ENCODE data around the gene TOB1.

Gene TOB1

DNA sequence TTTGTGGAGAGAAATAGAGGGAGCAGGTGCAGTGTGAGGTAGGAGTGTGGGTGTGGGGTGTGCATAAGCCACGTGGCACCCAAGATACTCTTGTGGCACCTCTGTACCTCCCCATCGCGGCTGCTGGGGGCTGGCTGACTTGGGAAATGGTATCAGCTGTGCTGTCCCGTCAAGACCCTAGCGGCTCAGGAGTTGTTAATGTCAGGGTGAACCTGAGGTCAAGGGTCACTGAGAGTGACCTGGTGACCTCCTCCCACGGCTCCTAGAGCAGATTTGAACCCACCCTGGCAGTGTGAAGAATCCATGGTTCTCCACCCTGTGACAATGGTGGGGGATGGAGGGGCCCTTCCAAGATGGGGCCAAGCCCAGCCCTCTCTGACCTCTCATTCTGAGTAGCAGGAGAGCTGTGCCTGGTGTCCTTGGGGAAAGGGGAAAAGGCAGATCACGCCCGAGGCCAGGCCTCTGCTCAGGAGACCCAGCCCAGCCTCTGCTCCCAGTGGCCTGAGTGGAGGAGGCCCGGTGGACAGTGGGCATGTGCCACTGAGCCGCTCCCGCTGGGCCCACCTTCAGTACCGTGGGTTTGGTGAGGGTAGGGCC lies 33.8 kb downstream of the TOB1 start:
- DNase-seq (ENCODE audit: low read depth in 3 of 3) = no peak

DNA sequence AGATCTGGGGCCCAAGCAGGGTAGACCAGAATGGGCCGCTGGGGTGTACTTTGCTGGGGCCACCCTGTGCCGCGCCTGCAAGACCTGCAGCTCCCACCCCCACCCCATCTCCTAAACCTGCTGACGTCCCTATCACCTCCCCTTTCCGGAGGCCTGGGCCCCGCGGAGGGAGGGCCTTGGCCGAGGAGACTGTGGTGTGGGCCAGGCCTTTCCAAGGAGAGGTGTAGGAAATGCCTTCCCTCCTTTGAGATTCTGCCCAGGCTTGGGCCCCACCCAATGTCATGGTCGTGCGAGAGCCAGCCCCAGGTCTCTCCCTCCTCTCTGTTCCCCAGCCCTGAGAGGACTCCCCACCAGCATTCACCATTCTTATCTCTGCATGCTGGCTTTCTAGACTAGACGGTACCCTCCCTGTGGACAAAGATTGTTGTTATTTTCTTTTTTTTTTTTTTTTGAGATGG lies 34.7 kb downstream of the TOB1 start:
- no peak for DNase-seq (ENCODE audit: low read depth in 3 of 3)

DNA sequence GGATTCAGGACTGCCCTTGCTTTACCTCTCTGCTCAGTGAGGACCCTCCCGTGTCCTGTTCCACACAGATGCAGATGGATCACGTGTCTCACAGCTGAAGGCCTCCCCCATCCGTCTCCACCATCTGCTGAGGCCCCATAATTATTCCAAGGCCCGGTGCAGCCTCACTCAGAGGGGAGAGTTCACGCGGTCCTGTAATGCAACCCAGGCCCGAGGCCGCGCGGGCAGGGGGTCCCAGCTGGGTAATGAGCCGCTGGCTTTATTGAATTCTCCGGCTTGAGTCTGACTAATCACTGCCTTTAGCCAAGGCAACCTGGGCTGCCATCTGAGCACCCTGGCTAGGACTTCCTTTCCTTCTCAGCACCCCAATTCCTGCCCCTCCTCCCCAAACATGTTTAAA lies 35.2 kb downstream of the TOB1 start:
- DNase-seq (ENCODE audit: low read depth in 3 of 3) = no peak

DNA sequence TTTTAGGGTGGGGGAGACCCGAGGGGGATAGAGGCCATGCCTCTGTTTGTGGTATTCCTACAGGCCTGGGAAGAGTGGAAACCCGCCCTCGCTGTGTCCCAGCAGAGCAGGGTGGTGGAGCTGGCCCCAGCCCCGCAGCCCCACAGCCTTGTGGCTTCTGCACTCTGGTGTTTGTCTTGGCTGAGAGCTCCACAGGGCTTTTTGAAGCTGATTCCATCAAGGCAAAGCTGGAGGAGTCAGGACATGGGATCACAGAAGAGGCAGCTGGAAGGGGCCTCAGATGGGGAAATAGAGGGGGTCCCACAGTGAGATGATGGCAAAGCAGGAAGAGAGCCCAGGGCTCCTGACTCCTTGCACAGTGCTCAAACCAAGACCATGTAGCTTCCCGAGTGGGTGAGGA lies 35.8 kb downstream of the TOB1 start:
- DNase-seq (ENCODE audit: low read depth in 3 of 3) = no peak

DNA sequence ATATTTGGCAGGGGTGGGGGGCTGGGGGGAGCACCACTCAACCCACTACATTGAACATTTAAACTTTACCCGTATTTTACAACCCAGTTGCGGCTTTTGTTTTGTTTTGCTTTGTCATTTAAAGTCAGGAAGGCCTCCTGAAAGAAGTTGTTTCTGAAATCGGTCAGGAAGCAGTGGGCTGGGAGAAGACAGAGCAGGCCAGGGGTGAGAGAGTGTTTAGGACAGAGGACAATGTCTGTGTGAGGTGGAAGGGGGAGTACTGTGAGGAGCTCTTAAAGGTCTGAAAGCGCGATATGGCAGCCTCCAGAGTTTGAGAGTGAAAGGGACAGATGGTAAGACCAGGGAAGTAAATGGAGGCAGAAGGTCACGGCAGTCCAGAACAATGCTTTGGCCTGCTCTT lies 36.8 kb downstream of the TOB1 start:
- no peak for DNase-seq (ENCODE audit: low read depth in 3 of 3)

DNA sequence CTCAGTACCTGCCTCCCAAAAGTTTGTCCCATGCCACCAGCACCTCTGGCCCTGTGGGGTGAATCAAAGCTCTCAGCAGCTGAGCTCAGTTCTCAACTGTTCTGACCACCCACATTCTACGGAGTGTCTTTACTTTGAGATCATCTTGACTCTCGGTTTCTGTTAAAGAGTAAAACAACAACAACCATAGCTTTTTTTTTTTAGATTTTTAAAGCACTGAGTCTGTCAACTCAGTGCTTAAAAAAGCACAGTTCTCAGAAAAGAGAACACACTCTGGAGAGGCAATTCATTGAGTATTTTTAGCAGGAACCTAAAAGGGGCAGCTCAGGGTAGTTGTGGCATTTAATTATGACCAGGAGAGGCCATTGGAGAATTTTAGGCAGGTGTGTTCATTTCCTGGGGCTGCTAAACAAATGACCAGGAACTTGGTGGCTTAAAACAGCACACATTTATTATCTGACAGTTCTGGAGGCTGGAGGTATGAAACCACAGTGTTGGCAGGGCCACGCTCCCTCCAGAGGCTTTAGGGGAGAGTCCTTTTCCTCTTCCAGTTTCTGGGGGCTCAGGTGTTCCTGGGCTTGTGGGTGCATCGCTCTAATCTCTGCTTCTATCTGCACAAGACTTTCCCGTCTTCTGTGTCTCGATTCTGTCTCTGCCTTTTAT lies 37.5 kb downstream of the TOB1 start:
- no peak for DNase-seq (ENCODE audit: low read depth in 3 of 3)

DNA sequence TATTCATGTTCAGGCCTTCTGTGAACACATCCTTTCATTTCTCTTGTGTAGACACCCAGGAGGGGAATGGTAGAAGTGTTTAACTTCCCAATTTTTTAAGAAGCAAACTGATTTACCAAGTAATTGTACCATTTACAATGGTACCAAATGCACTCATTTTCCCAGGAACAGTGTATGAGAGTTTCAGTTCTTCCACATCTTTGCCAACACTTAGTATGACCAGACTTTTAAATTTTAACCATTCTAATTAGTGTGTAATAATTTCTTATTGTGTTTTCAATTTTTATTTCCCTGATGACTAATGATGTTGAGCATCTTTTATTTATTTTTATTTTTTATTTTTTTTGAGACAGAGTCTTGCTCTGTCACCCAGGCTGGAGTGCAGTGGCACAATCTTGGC lies 41.0 kb downstream of the TOB1 start:
- no peak for DNase-seq (ENCODE audit: low read depth in 3 of 3)

DNA sequence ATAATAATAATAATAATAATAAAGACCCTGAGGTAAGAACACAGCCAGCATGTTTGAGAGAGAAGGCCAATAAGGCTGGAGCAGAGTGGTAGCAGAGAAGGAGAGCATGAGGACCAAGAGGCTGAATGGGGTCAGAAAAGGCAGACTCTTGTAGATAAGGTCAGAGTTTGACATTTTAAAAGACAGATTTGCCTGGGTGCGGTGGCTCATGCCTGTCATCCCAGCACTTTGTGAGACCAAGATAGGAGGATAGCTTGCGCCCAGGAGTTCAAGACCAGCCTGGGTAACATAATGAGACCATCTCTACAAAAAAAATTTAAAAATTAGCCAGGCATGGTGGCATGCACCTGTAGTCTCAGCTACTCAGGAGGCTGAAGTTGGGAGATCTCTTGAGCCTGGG lies 41.7 kb downstream of the TOB1 start:
- no peak for DNase-seq (ENCODE audit: low read depth in 3 of 3)

DNA sequence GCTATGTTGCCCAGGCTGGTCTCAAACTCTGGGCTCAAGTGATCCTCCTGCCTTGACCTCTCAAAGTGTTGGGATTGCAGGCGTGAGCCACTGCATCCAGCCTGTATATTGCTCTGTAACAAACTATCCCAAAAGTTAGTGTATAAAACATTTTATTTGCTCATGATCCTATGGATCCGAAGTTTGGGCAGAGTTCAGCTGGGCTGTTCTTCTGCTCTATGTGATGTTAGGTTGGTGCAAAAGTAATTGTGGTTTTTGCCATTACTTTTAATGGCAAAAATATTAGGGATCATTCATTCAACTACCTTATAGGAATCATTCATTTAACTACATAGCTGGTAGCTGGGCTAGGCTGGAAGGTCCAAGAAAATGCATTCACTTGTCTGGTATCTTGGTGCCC lies 43.6 kb downstream of the TOB1 start:
- no peak for DNase-seq (ENCODE audit: low read depth in 3 of 3)

DNA sequence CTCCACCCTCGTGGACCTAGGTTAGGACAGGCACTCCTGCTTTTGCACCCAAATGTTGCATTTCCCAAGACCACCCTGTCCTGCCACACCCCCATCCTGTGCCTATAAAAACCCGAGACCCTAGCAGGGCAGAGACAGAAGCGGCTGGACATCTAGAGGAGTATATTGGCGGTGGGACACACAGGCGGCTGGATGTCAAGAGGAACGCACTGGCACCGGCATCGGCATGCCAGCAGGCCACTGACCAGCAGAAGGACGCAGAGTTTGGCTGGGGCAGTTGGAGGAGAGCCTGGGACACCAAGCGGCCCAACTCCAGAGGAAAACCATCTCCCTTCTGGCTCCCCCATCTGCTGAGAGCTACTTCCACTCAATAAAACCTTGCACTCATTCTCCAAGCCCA lies 45.5 kb downstream of the TOB1 start:
- DNase-seq (ENCODE audit: low read depth in 3 of 3) = no peak

DNA sequence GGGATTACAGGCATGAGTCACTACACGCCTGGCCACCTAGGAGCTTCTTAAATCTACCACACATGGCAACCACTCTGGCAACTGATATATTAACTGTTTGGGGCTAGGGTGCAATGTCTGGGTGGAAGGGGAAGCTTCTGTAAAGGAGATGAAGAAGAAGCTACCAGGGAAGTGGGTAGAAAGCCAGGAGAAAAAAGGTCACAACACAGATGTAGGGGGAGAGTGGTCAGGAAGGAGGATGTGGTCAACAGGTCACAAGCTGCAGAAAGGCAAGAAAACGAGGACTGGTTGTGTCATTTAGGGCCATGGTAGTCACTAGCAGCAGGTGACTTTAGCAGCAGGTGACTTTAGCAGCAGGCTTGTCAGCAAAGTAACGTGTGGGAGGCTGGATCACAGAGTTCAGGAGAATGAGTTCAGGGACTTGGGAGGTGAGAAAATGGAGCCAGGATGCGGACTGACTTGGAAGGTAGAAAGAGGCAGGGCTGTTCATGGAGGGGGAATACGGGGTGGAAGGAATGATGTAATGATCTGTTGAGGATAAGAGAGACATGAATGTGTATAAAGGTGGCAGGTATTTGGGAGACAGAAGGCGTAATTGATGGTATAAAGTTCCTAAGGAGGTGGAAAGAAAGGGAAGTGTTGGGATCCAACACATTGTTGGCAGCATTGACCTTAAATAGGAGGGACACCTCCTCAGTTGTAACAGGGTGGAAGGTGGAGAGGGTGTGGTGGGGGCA lies 47.1 kb downstream of the TOB1 start:
- no peak for DNase-seq (ENCODE audit: low read depth in 3 of 3)

DNA sequence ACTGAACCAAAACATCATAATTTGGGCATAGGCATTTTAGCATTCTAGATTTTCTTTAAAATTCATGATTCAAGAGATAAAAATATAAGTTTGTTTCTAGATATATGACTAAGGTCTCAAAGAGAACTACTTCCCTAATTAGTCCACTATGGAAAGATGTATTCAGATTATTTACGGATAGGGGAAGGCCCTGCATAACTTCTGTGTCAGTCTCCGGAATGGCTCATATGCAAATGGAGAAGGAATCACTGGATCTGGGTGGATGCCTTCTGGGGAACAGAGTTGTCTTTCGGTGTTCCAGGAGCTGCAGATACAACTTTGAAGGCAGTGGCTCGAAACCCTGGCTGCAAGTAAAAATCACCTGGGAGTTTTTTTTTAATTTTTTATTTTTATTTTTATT lies 47.9 kb downstream of the TOB1 start:
- no peak for DNase-seq (ENCODE audit: low read depth in 3 of 3)

DNA sequence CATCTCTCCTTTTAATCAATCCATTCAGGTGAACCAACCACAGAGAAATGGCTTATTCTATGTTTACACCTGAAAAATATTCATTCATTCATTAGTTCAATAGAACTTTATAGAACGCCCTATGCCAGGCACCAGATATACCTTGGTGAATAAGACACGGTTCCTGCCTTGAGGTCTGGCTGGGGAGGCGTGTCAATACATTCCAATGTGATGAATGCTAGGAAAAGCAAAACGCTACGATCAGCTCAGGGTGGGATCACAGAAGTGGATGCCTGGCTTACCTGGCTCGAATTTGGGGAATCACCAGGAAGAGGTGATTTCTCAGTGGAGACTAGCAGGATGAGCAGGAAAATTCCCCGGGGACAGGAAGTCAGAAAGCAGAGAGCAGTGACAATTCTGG lies 48.3 kb downstream of the TOB1 start:
- no peak for DNase-seq (ENCODE audit: low read depth in 3 of 3)

DNA sequence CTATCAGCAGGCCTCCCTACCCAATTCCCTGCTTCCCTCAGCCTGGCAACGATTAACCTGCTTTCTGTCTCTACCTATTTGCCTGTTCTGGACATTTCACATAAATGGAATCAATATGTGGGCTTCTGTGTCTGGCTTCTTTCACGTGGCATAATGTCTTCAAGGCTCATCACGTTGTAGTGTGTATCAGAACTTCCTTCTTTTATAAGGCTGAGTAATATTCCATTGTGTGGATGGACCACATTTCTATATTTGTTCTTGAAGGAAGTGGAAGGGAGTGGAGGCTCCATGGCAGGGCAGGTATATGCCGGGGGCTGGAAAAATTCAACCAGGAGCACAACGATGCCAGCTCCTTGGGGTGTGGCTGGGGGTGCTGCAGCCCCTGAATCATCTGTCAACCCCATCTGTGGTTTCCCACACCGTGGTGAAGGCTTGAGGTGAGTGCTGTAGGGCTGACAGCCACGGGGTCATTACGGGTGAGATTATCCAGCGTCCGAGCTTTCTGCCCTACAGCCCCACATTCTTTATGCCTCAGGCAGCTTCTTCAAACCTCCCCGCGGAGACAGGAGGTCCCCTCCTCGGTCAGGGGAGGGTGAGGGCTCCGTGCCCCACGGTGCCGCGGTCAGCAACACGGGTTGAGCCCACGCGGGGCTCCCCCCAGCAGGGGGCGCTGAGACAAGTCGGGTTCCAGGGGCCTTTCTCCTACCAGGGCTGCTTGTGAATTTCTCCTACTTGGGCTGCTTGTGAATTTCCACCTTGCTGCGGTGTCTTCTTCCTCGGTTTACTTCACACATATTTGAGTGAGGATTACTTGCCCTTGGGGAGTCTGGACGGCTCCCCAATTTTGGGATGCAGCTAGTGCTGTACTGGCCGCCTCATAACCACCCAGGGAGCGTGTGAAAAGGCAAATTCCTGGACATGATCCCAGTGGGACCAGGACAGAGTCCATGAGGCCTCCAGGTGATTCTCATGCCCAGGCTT lies 49.1 kb downstream of the TOB1 start:
- DNase-seq (ENCODE audit: low read depth in 3 of 3) = peak; percentile 21 to 41 (median 36)

DNA sequence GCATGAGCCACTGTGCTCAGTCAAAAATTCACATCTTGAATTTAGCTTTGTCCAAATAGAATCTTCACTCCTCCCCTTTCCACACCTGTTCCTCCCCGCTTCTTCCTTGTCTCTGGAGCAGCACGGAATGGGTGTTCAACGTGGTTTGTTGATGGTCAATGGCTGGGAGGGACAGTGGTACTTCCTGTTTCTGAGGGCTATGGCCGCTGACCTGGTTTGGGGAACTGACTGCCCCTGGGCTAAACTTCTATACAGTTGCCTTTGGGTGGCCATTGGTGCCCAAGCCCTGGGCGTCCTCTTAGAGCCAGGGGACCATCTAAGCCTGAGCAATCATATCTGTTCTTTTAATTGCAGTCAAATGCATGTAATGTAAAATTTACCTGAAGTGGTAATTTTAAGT lies 49.9 kb downstream of the TOB1 start:
- no peak for DNase-seq (ENCODE audit: low read depth in 3 of 3)

DNA sequence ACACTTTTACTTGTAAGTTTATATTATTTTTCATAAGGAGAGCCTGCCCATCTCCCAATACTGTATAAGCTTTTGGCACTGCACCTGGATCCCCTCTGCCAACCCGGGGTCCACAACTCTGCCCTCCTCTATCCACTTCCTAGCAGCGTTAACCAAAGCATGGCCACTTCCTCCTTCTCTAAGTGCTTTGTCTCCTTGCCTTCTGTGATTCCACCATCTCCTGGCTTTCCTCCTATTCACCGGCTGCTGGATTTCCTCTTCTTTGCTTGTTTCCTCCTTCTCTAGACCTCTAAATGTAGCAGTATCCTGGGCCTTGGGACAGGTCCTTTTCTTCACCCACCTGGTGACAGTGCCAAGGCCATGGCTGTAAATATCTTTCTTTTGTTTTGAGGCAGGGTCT lies 50.8 kb downstream of the TOB1 start:
- DNase-seq (ENCODE audit: low read depth in 3 of 3) = no peak

DNA sequence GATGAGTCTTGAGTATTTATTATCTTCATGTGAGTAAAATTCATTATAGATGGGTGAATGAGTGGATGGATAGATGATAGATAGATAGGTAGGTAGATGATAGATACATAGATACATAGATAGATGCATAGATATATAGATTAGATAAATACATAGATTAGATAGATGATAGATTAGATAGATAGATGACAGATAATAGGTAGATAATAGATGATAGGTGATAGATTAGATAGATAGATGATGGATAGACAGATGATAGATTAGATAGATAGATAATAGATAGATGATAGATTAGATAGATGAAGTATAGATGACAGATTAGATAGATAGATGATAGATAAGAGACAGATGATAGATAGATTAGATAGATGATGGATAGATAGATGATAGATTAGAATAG lies 52.6 kb downstream of the TOB1 start:
- no peak for DNase-seq (ENCODE audit: low read depth in 3 of 3)
